ENCODE results near the gene OBP2B. TPM values are rescaled to one million over a fixed set of nuclear protein-coding genes. Genes with fewer than 3 reads are reported as not detected.

OBP2B gene
- total RNA-seq, 3 donors from 2014 or later (not counting 1 experiment from before 2014, with no cell fraction given) = not detected

DNA sequence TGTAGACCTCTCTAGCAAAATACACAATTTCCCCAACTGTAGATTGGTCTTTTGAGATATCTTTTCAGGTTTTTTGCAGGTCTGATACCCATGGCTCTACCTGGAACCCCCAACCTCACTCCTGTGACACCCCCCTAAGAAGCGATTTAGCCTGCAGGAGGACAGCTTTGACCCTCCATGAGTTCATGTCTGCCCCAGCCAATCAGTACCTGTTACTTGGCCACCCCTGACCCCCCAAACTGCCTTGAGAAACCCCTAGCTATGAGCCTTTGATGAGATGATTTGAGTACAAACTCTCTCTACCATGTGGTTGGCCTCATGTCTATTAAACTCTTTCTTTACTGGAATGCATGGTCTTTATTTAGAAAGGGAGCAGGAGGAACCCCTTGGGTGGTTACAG, 40.3 kb upstream of the OBP2B start:
- no peaks in the 10 kb centered on the region for H3K9me3 Mint-ChIP-seq
- TF ChIP-seq, protein P1, sequence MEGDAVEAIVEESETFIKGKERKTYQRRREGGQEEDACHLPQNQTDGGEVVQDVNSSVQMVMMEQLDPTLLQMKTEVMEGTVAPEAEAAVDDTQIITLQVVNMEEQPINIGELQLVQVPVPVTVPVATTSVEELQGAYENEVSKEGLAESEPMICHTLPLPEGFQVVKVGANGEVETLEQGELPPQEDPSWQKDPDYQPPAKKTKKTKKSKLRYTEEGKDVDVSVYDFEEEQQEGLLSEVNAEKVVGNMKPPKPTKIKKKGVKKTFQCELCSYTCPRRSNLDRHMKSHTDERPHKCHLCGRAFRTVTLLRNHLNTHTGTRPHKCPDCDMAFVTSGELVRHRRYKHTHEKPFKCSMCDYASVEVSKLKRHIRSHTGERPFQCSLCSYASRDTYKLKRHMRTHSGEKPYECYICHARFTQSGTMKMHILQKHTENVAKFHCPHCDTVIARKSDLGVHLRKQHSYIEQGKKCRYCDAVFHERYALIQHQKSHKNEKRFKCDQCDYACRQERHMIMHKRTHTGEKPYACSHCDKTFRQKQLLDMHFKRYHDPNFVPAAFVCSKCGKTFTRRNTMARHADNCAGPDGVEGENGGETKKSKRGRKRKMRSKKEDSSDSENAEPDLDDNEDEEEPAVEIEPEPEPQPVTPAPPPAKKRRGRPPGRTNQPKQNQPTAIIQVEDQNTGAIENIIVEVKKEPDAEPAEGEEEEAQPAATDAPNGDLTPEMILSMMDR (IDR thresholded peaks at IDR 0.05) = no peak
- no peak overlapping the region for H3K27ac Mint-ChIP-seq
- no peak overlapping the region for H3K4me3 ChIP-seq (ENCODE audit: low read length)
- H3K36me3 ChIP-seq (ENCODE audit: control insufficient read depth, insufficient read depth, low read length) = no peaks in the 10 kb centered on the region
- H3K36me3 Mint-ChIP-seq = no peaks in the 10 kb centered on the region
- no peaks in the 10 kb centered on the region for H3K9me3 ChIP-seq (ENCODE audit: control insufficient read depth, insufficient read depth, low read length)
- no peaks in the 10 kb centered on the region for H3K27me3 ChIP-seq (ENCODE audit: control insufficient read depth, insufficient read depth, low read length)
- intact Hi-C loops (cut with micrococcal nuclease) = no loop called here
- ATAC-seq (no peak), DNase-seq (no peak)
- H3K4me1 Mint-ChIP-seq = no peaks in the 10 kb centered on the region
- H3K4me1 ChIP-seq (ENCODE audit: control insufficient read depth, insufficient read depth, low read length) = no peaks in the 10 kb centered on the region
- H3K4me3 Mint-ChIP-seq = no peak overlapping the region
- H3K27ac ChIP-seq (ENCODE audit: low read length) = no peak overlapping the region
- peaks cover 0 to 10% of the 10 kb centered on the region in 2 donors for H3K27me3 Mint-ChIP-seq (ENCODE audit: low read depth in 2 of 2)
- 94% methylated on average over 1 of the region's 1 CpG for WGBS (ENCODE audit: insufficient coverage)

DNA sequence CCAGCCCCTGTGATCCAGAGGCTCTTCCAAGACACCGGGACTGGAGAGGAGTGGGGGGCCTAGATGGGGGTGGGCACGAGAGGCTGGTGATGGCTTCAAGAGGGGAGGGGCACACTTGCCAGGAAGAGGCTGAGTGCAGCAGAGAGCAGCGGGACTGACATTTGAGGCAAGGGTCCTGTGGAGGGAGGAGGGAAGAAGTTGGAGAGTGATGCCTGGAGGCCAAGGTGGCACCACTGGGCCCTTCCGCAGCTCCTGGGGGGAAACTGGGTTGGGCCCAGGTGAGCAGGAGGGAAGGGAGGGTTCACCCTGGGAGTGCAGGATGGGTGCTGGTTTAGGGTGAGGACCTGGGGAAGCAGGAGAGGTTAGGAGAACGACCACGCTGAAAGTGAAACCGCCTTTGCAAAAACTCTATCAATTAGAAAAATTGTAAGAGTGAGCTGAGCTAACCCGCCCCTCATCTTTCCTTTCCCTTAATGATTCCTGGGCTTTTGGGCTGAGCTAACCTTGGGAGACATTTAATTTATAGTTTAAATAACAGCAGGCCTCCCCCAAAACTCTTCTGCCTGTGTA, 39.8 kb upstream of the OBP2B start:
- Histone ChIP-seq H3K9me3 (ENCODE audit: control insufficient read depth, insufficient read depth, low read length) (no peaks in the 10 kb centered on the region), H3K36me3 (ENCODE audit: control insufficient read depth, insufficient read depth, low read length) (no peaks in the 10 kb centered on the region), H3K27ac (ENCODE audit: low read length) (no peak overlapping the region), H3K4me1 (ENCODE audit: control insufficient read depth, insufficient read depth, low read length) (no peaks in the 10 kb centered on the region), H3K27me3 (ENCODE audit: control insufficient read depth, insufficient read depth, low read length) (no peaks in the 10 kb centered on the region), H3K4me3 (ENCODE audit: low read length) (no peak overlapping the region)
- no peaks in the 10 kb centered on the region for H3K9me3 Mint-ChIP-seq
- ATAC-seq (no peak), DNase-seq (no peak)
- intact Hi-C loops (cut with micrococcal nuclease) = no loop called here
- TF ChIP-seq, protein P1 (IDR thresholded peaks at IDR 0.05) = no peak
- no peak overlapping the region for H3K27ac Mint-ChIP-seq
- H3K4me3 Mint-ChIP-seq = no peak overlapping the region
- H3K27me3 Mint-ChIP-seq (ENCODE audit: low read depth in 2 of 2) = peaks cover 0 to 10% of the 10 kb centered on the region in 2 donors
- no peaks in the 10 kb centered on the region for H3K36me3 Mint-ChIP-seq
- no peaks in the 10 kb centered on the region for H3K4me1 Mint-ChIP-seq
- 70% methylated on average over 7 of the region's 8 CpGs for WGBS (ENCODE audit: insufficient coverage)

DNA sequence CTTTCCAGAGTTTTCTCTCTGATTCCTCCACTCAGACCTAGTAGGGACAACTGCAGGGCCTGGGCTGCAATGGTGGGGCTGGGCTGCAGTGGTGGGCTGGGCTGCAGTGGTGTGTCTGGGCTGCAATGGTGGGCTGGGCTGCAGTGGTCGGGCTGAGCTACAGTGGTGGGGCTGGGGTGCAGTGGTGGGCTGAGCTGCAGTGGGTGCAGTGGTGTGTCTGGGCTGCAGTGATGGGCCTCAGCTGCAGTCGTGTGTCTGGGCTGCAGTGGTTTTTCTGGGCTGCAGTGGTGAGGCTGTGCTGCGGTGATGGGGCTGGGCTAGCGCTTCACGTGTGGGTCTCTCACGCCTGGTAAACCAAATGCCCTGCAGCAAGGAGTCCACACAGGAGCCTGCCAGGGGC, 38.6 kb upstream of the OBP2B start:
- no peaks in the 10 kb centered on the region for H3K4me1 Mint-ChIP-seq
- Histone ChIP-seq H3K4me1 (ENCODE audit: control insufficient read depth, insufficient read depth, low read length) (no peaks in the 10 kb centered on the region), H3K4me3 (ENCODE audit: low read length) (no peak overlapping the region), H3K27me3 (ENCODE audit: control insufficient read depth, insufficient read depth, low read length) (no peaks in the 10 kb centered on the region), H3K27ac (ENCODE audit: low read length) (no peak overlapping the region), H3K36me3 (ENCODE audit: control insufficient read depth, insufficient read depth, low read length) (no peaks in the 10 kb centered on the region), H3K9me3 (ENCODE audit: control insufficient read depth, insufficient read depth, low read length) (no peaks in the 10 kb centered on the region)
- DNase-seq (no peak), ATAC-seq (peak in 1 of 3 donors; percentile 50)
- 72% methylated on average over 6 of the region's 6 CpGs for WGBS (ENCODE audit: insufficient coverage)
- H3K9me3 Mint-ChIP-seq = no peaks in the 10 kb centered on the region
- TF ChIP-seq, protein P1 (IDR thresholded peaks at IDR 0.05) = no peak
- no peaks in the 10 kb centered on the region for H3K36me3 Mint-ChIP-seq
- peaks cover 0 to 10% of the 10 kb centered on the region in 2 donors for H3K27me3 Mint-ChIP-seq (ENCODE audit: low read depth in 2 of 2)
- H3K4me3 Mint-ChIP-seq = no peak overlapping the region
- H3K27ac Mint-ChIP-seq = no peak overlapping the region
- intact Hi-C loops (cut with micrococcal nuclease) = no loop called here

DNA sequence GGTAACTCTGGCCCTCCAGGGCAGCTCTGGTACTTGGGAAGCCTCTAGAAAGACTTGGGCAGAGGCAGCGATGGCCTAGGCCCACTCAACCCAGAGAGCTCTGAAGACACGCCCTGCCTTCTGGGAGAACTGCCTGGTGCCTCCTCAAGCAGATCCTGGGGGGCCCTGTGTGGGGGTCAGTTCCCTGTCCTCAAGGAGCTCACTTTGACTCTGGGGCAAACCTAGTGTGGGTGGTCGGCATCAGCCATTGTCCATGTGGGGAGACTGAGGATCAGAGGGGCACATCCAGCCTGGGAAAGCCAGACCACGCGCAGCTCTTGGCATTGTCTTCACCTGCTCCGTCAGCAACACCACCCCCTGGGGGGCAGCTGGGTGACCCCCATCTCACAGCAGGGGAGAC, 37.9 kb upstream of the OBP2B start:
- H3K27me3 ChIP-seq (ENCODE audit: control insufficient read depth, insufficient read depth, low read length) = no peaks in the 10 kb centered on the region
- H3K4me3 Mint-ChIP-seq = no peak overlapping the region
- ATAC-seq (no peak), DNase-seq (no peak)
- 91% methylated on average over 6 of the region's 6 CpGs for WGBS (ENCODE audit: insufficient coverage)
- no peak overlapping the region for H3K27ac ChIP-seq (ENCODE audit: low read length)
- H3K9me3 Mint-ChIP-seq = no peaks in the 10 kb centered on the region
- H3K27ac Mint-ChIP-seq = no peak overlapping the region
- H3K4me1 Mint-ChIP-seq = no peaks in the 10 kb centered on the region
- peaks cover 0 to 10% of the 10 kb centered on the region in 2 donors for H3K27me3 Mint-ChIP-seq (ENCODE audit: low read depth in 2 of 2)
- H3K36me3 ChIP-seq (ENCODE audit: control insufficient read depth, insufficient read depth, low read length) = no peaks in the 10 kb centered on the region
- no peak overlapping the region for H3K4me3 ChIP-seq (ENCODE audit: low read length)
- intact Hi-C loops (cut with micrococcal nuclease) = no loop called here
- TF ChIP-seq, protein P1 (IDR thresholded peaks at IDR 0.05) = no peak
- no peaks in the 10 kb centered on the region for H3K9me3 ChIP-seq (ENCODE audit: control insufficient read depth, insufficient read depth, low read length)
- H3K36me3 Mint-ChIP-seq = no peaks in the 10 kb centered on the region
- no peaks in the 10 kb centered on the region for H3K4me1 ChIP-seq (ENCODE audit: control insufficient read depth, insufficient read depth, low read length)

Measured in natural killer cell (primary cell).